ENCODE results near the gene CCDC172. TPM values are rescaled to one million over a fixed set of nuclear protein-coding genes. Genes with fewer than 3 reads are reported as not detected.

Gene CCDC172
- total and polyA plus RNA-seq, 2 of the 13 experiments (the other 11 are each of a cell fraction or from before 2014, with no cell fraction given) = not detected

GRCh38 chr10:116356833-116357232 is 32.6 kb downstream of the CCDC172 start:
- FAIRE-seq (no peak), ATAC-seq (no peak), DNase-seq (ENCODE audit: low spot score) (no peak)
- Histone ChIP-seq H3K9ac (ENCODE audit: insufficient read depth, low read depth, low read length) (no peak overlapping the region), H3K36me3 (replicated peaks in 1 of 2; ENCODE audit: control insufficient read depth in 1 of 2, insufficient read depth in 2 of 2, low read length in 2 of 2) (no peaks in the 10 kb centered on the region), H4K20me1 (ENCODE audit: insufficient read depth, low read length) (no peaks in the 10 kb centered on the region), H3K9me3 (ENCODE audit: low read length) (no peaks in the 10 kb centered on the region), H2AFZ (ENCODE audit: low read length) (no peak overlapping the region), H3K4me2 (ENCODE audit: low read depth, low read length) (no peak overlapping the region), H3K27me3 (ENCODE audit: control insufficient read depth in 1 of 2, insufficient read depth in 2 of 2, low read length in 2 of 2) (no peaks in the 10 kb centered on the region), H3K79me2 (ENCODE audit: insufficient read depth, low read length) (no peaks in the 10 kb centered on the region), H3K4me3 (replicated peaks in 1 of 3; ENCODE audit: insufficient read depth in 1 of 3, low read depth in 2 of 3, low read length in 3 of 3) (no peak overlapping the region), H3K27ac (ENCODE audit: extremely low read length, insufficient read depth, low read length) (no peak overlapping the region), H3K4me1 (ENCODE audit: insufficient read depth, low read length) (no peaks in the 10 kb centered on the region)
- ChIA-PET POLR2A (no interaction called here), CTCF (ENCODE audit: low intra/inter-chr PET ratio, low total read pairs) (no interaction called here)
- intact Hi-C loops (cut with micrococcal nuclease; ENCODE audit: unreplicated experiment) (no loop called here), in situ Hi-C loops (cut with HindIII; ENCODE audit: extremely low pct_ligation_motif_present, low pct_unique_long_range_greater_than_20kb) (no loop called here)
- 16% methylated on average over 4 of the region's 4 CpGs for WGBS (ENCODE audit: low lambda C conversion rate)
- BruUV-seq (replicated peaks) = no TSS peak
- TF ChIP-seq STAT5B (CRISPR knock-in tag; IDR thresholded peaks at IDR 0.05) (no peak), ISL2 (CRISPR knock-in tag; IDR thresholded peaks at IDR 0.05) (no peak), MAFK (conservative IDR thresholded peaks at IDR 0.05 in 1 of 2, IDR thresholded peaks at IDR 0.05 in 1 of 2; ENCODE audit: low read length in 2 of 2) (peak; percentile 76 to 93), ZNF891 (CRISPR knock-in tag; IDR thresholded peaks at IDR 0.05) (no peak), MAFF (IDR thresholded peaks at IDR 0.05; ENCODE audit: low read depth, low read length) (peak; percentile 84)
- TF ChIP-seq, protein P1, sequence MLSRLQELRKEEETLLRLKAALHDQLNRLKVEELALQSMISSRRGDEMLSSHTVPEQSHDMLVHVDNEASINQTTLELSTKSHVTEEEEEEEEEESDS (CRISPR knock-in tag; IDR thresholded peaks at IDR 0.05; ENCODE audit: borderline replicate concordance) = no peak

DNA sequence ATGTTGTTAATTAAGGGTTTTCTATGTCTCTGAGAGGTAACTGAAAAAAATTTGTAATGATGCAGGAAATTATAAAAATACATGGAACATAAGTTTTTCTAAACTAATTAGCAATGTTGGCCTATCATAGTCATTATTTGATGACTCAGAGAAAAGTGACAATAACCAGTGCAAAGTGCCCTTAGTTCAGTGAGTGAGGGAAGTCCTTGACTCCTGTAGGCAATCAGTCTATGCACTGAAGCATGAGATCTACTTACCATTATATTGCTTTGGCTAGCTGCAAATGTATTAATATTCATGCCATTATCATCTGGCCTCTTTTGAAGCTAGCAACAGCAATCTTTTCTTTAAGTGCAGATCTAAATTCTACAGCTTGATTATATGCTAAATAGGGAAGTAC is 40.6 kb downstream of the CCDC172 start:
- no peaks in the 10 kb centered on the region for H3K79me2 ChIP-seq (ENCODE audit: insufficient read depth, low read length)
- H3K9me3 ChIP-seq (ENCODE audit: low read length) = no peaks in the 10 kb centered on the region
- H3K27me3 ChIP-seq (ENCODE audit: control insufficient read depth in 1 of 2, insufficient read depth in 2 of 2, low read length in 2 of 2) = no peaks in the 10 kb centered on the region
- intact Hi-C loops (cut with micrococcal nuclease; ENCODE audit: unreplicated experiment) = no loop called here
- H4K20me1 ChIP-seq (ENCODE audit: insufficient read depth, low read length) = no peaks in the 10 kb centered on the region
- H3K4me3 ChIP-seq (replicated peaks in 1 of 3; ENCODE audit: insufficient read depth in 1 of 3, low read depth in 2 of 3, low read length in 3 of 3) = no peak overlapping the region
- TF ChIP-seq ZNF451 (CRISPR knock-in tag; IDR thresholded peaks at IDR 0.05) (no peak), SAFB2 (CRISPR knock-in tag; IDR thresholded peaks at IDR 0.05; ENCODE audit: borderline replicate concordance, low read depth) (no peak), MAFF (IDR thresholded peaks at IDR 0.05; ENCODE audit: low read depth, low read length) (peak; percentile 67), MAFK (conservative IDR thresholded peaks at IDR 0.05 in 1 of 2, IDR thresholded peaks at IDR 0.05 in 1 of 2; ENCODE audit: low read length in 2 of 2) (peak; percentile 58 to 82; a peak in 3 of 4 replicates), HDAC2 (CRISPR knock-in tag; IDR thresholded peaks at IDR 0.05) (no peak), SNAPC4 (CRISPR knock-in tag; IDR thresholded peaks at IDR 0.05) (no peak)
- TF ChIP-seq, protein P2, sequence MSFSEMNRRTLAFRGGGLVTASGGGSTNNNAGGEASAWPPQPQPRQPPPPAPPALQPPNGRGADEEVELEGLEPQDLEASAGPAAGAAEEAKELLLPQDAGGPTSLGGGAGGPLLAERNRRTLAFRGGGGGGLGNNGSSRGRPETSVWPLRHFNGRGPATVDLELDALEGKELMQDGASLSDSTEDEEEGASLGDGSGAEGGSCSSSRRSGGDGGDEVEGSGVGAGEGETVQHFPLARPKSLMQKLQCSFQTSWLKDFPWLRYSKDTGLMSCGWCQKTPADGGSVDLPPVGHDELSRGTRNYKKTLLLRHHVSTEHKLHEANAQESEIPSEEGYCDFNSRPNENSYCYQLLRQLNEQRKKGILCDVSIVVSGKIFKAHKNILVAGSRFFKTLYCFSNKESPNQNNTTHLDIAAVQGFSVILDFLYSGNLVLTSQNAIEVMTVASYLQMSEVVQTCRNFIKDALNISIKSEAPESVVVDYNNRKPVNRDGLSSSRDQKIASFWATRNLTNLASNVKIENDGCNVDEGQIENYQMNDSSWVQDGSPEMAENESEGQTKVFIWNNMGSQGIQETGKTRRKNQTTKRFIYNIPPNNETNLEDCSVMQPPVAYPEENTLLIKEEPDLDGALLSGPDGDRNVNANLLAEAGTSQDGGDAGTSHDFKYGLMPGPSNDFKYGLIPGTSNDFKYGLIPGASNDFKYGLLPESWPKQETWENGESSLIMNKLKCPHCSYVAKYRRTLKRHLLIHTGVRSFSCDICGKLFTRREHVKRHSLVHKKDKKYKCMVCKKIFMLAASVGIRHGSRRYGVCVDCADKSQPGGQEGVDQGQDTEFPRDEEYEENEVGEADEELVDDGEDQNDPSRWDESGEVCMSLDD (CRISPR knock-in tag; IDR thresholded peaks at IDR 0.05; ENCODE audit: borderline replicate concordance) = no peak
- ATAC-seq (no peak), FAIRE-seq (no peak), DNase-seq (ENCODE audit: low spot score) (no peak)
- BruUV-seq (replicated peaks) = no TSS peak
- ChIA-PET POLR2A (no interaction called here), CTCF (ENCODE audit: low intra/inter-chr PET ratio, low total read pairs) (no interaction called here)
- in situ Hi-C loops (cut with HindIII; ENCODE audit: extremely low pct_ligation_motif_present, low pct_unique_long_range_greater_than_20kb) = no loop called here
- H2AFZ ChIP-seq (ENCODE audit: low read length) = no peak overlapping the region
- no peak overlapping the region for H3K4me2 ChIP-seq (ENCODE audit: low read depth, low read length)
- no peaks in the 10 kb centered on the region for H3K4me1 ChIP-seq (ENCODE audit: insufficient read depth, low read length)
- no peak overlapping the region for H3K9ac ChIP-seq (ENCODE audit: insufficient read depth, low read depth, low read length)
- H3K36me3 ChIP-seq (replicated peaks in 1 of 2; ENCODE audit: control insufficient read depth in 1 of 2, insufficient read depth in 2 of 2, low read length in 2 of 2) = no peaks in the 10 kb centered on the region
- H3K27ac ChIP-seq (ENCODE audit: extremely low read length, insufficient read depth, low read length) = no peak overlapping the region
